Common myeloid progenitor, CD34-positive (primary cell): Measurements from ENCODE around the gene FAM107B.

Source experiments
- CTCF ChIA-PET: fragments of 350-600 bp; sonication (Branson Sonifier 250); formaldehyde crosslinking; loops from one replicate; lab custom pipeline; 2021; ENCODE audit warnings: antibody characterized with exemption; lab: Charles Lee
- POLR2A ChIA-PET: fragments of 350-600 bp; sonication (Branson Sonifier 250); formaldehyde crosslinking; loops from one replicate; lab custom pipeline; 2021; ENCODE audit warnings: antibody characterized with exemption; lab: Charles Lee
- DNase-seq, 3 donors: peaks; one replicate each; pipeline versions ENCODE4 v3.0.0 to v3.0.0-alpha.2; 2013
- H3K27ac ChIP-seq, 2 experiments: 1 replicate in 1 of 2; 2 replicates in 1 of 2; pipeline ENCODE4 v1.7.0; 2013; ENCODE audit warnings: inconsistent platforms in 2 of 2, low read length in 2 of 2, mild to moderate bottlenecking in 2 of 2, low read depth in 1 of 2, moderate library complexity in 1 of 2; ENCODE audit not compliant: severe bottlenecking in 2 of 2, insufficient read depth in 1 of 2, poor library complexity in 1 of 2
- H3K27me3 ChIP-seq, 5 experiments: replicated peaks in 2 of 5; 1 replicate in 3 of 5; 2 replicates in 2 of 5; pipeline versions ENCODE4 v1.6.1 to v1.7.0; 2013; ENCODE audit warnings: low read length in 4 of 5, mild to moderate bottlenecking in 2 of 5, moderate library complexity in 2 of 5, inconsistent platforms in 1 of 5; ENCODE audit not compliant: insufficient read depth in 5 of 5, control insufficient read depth in 4 of 5
- H3K36me3 ChIP-seq, 4 experiments: 1 replicate in 2 of 4; 2 replicates in 2 of 4; pipeline versions ENCODE4 v1.6.1 to v1.7.0; 2013; ENCODE audit warnings: low read length in 3 of 4, control low read depth in 1 of 4, mild to moderate bottlenecking in 1 of 4; ENCODE audit not compliant: control insufficient read depth in 4 of 4, insufficient read depth in 4 of 4
- H3K4me1 ChIP-seq, 4 experiments: 1 replicate in 3 of 4; 2 replicates in 1 of 4; pipeline versions ENCODE4 v1.6.1 to v1.7.1; 2013; ENCODE audit warnings: low read length in 3 of 4, mild to moderate bottlenecking in 3 of 4, control low read depth in 1 of 4, inconsistent platforms in 1 of 4, moderate library complexity in 1 of 4; ENCODE audit not compliant: control insufficient read depth in 4 of 4, insufficient read depth in 4 of 4; ENCODE audit errors: control extremely low read depth in 1 of 4
- H3K4me3 ChIP-seq, 7 experiments: 1 replicate in 4 of 7; 2 replicates in 3 of 7; pipeline versions ENCODE4 v1.5.1 to v1.7.0; 2013; ENCODE audit warnings: mild to moderate bottlenecking in 7 of 7, low read length in 6 of 7, moderate library complexity in 6 of 7, inconsistent platforms in 2 of 7, low read depth in 2 of 7, control low read depth in 1 of 7; ENCODE audit not compliant: insufficient read depth in 4 of 7, control insufficient read depth in 1 of 7; ENCODE audit errors: extremely low read depth in 1 of 7
- H3K9me3 ChIP-seq, 5 experiments: 1 replicate in 4 of 5; 2 replicates in 1 of 5; pipeline versions ENCODE4 v1.6.1 to v1.7.1; 2013; ENCODE audit warnings: low read length in 4 of 5, mild to moderate bottlenecking in 2 of 5, inconsistent platforms in 1 of 5, low read depth in 1 of 5, moderate library complexity in 1 of 5; ENCODE audit not compliant: control insufficient read depth in 4 of 5, insufficient read depth in 2 of 5; ENCODE audit errors: control extremely low read depth in 1 of 5
- WGBS: methylation state at CpG from one replicate; pipeline ENCODE4 v1.1.5; 2013; ENCODE audit not compliant: insufficient coverage; 5-methylcytosine and 5-hydroxymethylcytosine counted together

Gene FAM107B

GRCh38 chr10:14491811-14492210, 282.9 kb downstream of the FAM107B start:
- Histone ChIP-seq H3K27ac (no peak overlapping the region), H3K4me3 (no peak overlapping the region), H3K27me3 (peaks cover 0 to 21% (median 5%) of the 10 kb centered on the region in 5 experiments), H3K9me3 (peaks cover 0 to 5% (median 0%) of the 10 kb centered on the region in 5 experiments), H3K4me1 (no peaks in the 10 kb centered on the region), H3K36me3 (no peaks in the 10 kb centered on the region)
- CTCF ChIA-PET, result no interaction called here
- no peak for DNase-seq
- POLR2A ChIA-PET, result no interaction called here
- 40% methylated on average over 3 of the region's 5 CpGs for WGBS

DNA sequence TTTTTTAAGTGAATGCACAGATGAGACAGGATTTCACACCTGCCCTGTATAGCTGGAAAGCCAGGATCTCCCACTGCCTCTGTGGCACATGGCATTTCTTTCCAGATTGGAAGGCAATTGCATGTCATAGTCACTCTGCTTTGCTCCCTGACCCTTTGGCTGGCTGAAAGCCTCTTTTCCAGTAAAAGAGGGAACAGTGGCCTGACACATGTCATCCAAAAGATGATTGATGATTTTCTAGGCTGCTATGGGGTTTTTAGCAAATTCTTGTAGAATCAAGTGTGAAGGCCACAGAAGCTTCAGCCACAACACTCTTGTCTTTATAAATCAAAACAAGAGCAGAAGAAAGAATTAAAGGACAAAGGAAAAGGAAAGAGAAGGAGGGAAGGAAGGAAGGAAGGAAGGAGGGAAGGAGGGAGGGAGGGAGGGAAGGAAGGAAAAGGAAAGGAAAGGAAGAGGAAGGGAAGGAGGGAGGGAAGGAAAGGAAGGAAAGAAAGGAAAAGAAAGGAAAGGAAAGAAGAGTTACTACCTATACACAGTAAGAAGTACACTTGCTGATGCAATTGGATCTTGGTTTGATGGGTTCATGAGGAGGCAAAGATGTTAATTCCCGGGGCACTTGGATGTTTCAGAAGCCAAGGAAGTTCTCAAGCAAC, 285.0 kb downstream of the FAM107B start:
- 100% methylated on average over 1 of the region's 1 CpG for WGBS
- Histone ChIP-seq H3K27me3 (peaks cover 0 to 16% (median 5%) of the 10 kb centered on the region in 5 experiments), H3K27ac (no peak overlapping the region), H3K36me3 (no peaks in the 10 kb centered on the region), H3K4me1 (no peaks in the 10 kb centered on the region), H3K4me3 (no peak overlapping the region), H3K9me3 (peaks cover 0 to 5% (median 0%) of the 10 kb centered on the region in 5 experiments)
- POLR2A ChIA-PET, result no interaction called here
- CTCF ChIA-PET, result interaction anchor here (1.2 kb wide), 1 partner anchor 9 kb away, joined by 3 read pairs; no protein-coding TSS in a partner anchor
- no peak for DNase-seq

DNA sequence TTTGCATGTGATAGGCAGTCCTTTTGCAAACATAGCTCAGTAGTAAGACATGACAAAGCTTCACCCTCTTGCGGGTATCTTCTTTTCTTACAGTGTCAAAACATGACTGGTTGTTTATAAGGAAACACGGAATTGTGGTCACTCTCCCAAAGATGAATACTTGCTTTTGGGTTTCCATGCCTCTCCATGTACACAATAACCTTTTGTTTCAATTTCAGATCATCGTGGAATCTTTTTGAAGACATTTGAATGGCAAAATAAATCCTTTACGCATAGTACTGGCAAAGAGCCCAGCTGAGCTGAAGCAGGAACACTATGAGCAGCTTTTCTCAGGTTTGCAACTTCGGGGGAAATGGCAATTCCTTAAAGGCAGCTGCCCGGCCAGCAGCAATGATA, 287.2 kb downstream of the FAM107B start:
- H3K4me3 ChIP-seq, result no peak overlapping the region
- no peaks in the 10 kb centered on the region for H3K36me3 ChIP-seq
- 97% methylated on average over 6 of the region's 6 CpGs for WGBS
- peaks cover 0 to 6% (median 1%) of the 10 kb centered on the region in 5 experiments for H3K9me3 ChIP-seq
- POLR2A ChIA-PET, result no interaction called here
- DNase-seq, result no peak
- no peak overlapping the region for H3K27ac ChIP-seq
- CTCF ChIA-PET, result interaction anchor here (1.1 to 1.8 kb wide), 4 partner anchors 9 to 30 kb away, joined by 3 to 5 read pairs (median 4); no protein-coding TSS in a partner anchor
- peaks cover 0 to 23% (median 5%) of the 10 kb centered on the region in 5 experiments for H3K27me3 ChIP-seq
- H3K4me1 ChIP-seq, result no peaks in the 10 kb centered on the region

DNA sequence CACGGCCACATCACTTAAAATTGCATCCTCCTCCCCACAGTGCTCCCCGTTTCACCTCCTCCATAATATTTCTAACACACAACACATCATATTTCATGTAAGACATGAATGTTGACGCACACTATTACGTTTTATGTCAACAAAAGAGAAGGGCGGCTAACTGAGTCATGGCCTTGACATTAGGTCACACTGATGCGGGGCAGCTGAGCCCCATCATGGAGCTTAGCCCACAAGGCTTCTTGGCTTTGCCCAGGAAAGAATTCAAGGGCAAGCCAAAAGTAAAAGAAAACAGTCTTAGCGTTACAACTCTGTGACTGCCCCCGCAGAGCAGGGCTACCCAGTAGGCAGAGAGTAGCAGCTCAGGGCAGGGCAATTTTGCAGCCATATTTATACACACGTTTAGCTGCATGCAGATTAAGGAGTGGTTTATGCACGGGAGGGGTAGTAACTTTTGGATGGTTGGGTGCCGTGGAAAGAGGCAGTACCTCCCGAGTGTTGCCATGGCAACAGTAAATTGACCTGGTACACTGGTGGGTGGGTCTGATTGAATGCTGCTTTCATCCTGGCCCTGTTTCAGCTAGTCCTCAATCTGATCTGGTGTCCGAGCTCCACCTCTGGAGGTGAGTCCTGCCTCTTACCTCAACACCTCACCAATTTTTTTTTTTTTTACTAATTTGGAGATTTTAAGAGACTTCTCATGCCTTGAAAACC, 287.8 kb downstream of the FAM107B start:
- CTCF ChIA-PET, result interaction anchor here (1.1 to 1.8 kb wide), 4 partner anchors 10 to 29 kb away, joined by 3 to 5 read pairs (median 4); no protein-coding TSS in a partner anchor
- WGBS, result 85% methylated on average over 11 of the region's 13 CpGs

DNA sequence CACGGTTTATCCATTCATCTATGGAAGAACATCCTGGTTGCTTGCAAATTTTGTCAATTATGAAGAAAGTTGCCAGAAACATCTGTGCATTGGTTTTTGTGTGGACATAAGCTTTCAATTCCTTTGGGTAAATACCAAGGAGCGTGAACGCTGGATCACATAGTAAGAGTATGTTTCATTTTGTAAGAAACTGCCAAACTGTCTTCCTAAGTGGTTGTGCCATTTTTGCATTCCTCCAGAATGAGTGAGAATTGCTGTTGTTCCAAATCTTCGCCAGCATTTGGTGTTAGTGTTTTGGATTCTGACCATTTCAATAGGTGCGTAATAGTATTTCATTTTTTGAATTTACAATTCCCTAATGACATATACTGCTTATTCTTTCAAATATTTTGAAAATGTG, 288.7 kb downstream of the FAM107B start:
- ChIA-PET CTCF (no interaction called here), POLR2A (no interaction called here)
- Histone ChIP-seq H3K36me3 (no peaks in the 10 kb centered on the region), H3K27me3 (peaks cover 0 to 23% (median 5%) of the 10 kb centered on the region in 5 experiments), H3K9me3 (peaks cover 0 to 6% (median 0%) of the 10 kb centered on the region in 5 experiments), H3K27ac (no peak overlapping the region), H3K4me3 (no peak overlapping the region), H3K4me1 (no peaks in the 10 kb centered on the region)
- no peak for DNase-seq
- WGBS, result 100% methylated on average over 3 of the region's 5 CpGs

More for the DNA sequence above, 287.8 kb downstream of the FAM107B start:
- no peak for DNase-seq
- no peak overlapping the region for H3K4me3 ChIP-seq
- H3K27ac ChIP-seq, result no peak overlapping the region
- no peaks in the 10 kb centered on the region for H3K4me1 ChIP-seq
- POLR2A ChIA-PET, result no interaction called here
- H3K27me3 ChIP-seq, result peaks cover 0 to 23% (median 5%) of the 10 kb centered on the region in 5 experiments
- H3K9me3 ChIP-seq, result peaks cover 0 to 6% (median 1%) of the 10 kb centered on the region in 5 experiments
- H3K36me3 ChIP-seq, result no peaks in the 10 kb centered on the region

DNA sequence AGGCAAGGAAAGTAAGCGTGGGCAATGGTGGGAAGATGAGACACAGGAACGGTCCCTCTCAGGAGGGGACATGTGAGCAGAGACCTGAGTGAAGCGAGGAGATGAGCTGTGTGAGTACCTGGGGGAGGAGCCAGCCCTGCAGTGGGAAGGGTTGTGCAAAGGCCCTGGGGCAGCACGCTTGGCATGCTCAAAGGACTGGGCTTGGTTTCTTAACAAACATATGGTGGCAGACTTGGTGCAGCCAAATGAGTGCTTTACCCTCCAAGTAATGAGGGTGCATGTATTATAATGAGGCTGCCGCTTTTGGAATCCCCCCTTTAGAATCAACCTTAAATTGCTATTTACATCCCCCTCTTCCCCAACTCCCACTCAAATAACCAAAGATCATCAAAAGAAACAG, 291.3 kb downstream of the FAM107B start:
- 95% methylated on average over 4 of the region's 5 CpGs for WGBS
- ChIA-PET CTCF (no interaction called here), POLR2A (no interaction called here)
- H3K4me1 ChIP-seq, result no peaks in the 10 kb centered on the region
- peaks cover 0 to 6% (median 0%) of the 10 kb centered on the region in 5 experiments for H3K9me3 ChIP-seq
- H3K27ac ChIP-seq, result no peak overlapping the region
- DNase-seq, result no peak
- H3K4me3 ChIP-seq, result no peak overlapping the region
- no peaks in the 10 kb centered on the region for H3K36me3 ChIP-seq
- H3K27me3 ChIP-seq, result peaks cover 0 to 21% (median 2%) of the 10 kb centered on the region in 5 experiments

GRCh38 chr10:14481752-14482151, 292.9 kb downstream of the FAM107B start:
- 97% methylated on average over 5 of the region's 9 CpGs for WGBS
- ChIA-PET CTCF (no interaction called here), POLR2A (no interaction called here)
- Histone ChIP-seq H3K27ac (no peak overlapping the region), H3K4me1 (no peaks in the 10 kb centered on the region), H3K4me3 (no peak overlapping the region), H3K27me3 (peaks cover 0 to 25% (median 8%) of the 10 kb centered on the region in 5 experiments), H3K9me3 (peaks cover 0 to 6% (median 0%) of the 10 kb centered on the region in 5 experiments), H3K36me3 (no peaks in the 10 kb centered on the region)
- DNase-seq, result no peak
